SK-N-MC (cell line): Measurements from ENCODE around the gene AMMECR1.

Experiments used
- EZH2 ChIP-seq: fragments of 200-600 bp; sonication (generic); IDR thresholded peaks from one replicate; pipeline ENCODE4 v1.6.1; 2017; ENCODE audit warnings: antibody characterized with exemption
- FOXP2 ChIP-seq: optimal IDR thresholded peaks from 2 replicates; pipeline ENCODE3; 2011; ENCODE audit warnings: mild to moderate bottlenecking, moderate library complexity; ENCODE audit not compliant: insufficient read depth; ENCODE audit errors: extremely low read length, control extremely low read depth
- POLR2AphosphoS5 ChIP-seq: IDR thresholded peaks from 2 replicates; pipeline ENCODE4 v1.6.1; 2012; ENCODE audit warnings: mild to moderate bottlenecking, low read depth, low read length, borderline replicate concordance

DNA sequence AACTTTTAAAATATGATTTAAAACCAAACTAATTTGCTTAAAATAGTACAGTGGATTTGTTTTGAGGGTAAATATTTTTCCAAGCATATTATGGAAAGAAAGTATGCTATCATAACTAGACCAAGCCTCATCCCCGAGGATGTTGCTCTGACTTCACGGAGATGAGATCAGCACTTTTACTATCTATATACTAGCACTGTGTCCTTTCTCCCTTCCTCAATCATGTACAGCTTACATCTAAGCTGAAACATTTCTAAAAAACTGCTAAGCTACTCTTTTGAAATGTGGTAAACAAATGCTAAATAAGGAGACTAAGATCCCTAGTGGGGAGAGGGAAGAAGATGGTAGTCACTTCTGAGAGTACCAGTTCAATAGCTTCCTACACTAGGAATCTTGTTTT lies 23.8 kb downstream of the AMMECR1 start:
- no peak for TF ChIP-seq POLR2AphosphoS5
- no peak for TF ChIP-seq EZH2
- no peak for TF ChIP-seq FOXP2
